Measurements from ENCODE around the gene UST. TPM values are rescaled to one million over a fixed set of nuclear protein-coding genes. Genes with fewer than 3 reads are reported as not detected.
"Not testable (repeated sequence)": the region's sequence is repeated elsewhere in the genome, so short reads cannot be mapped to it uniquely, and the experiment has no call there.

The UST gene
- total RNA-seq, 2 donors from 2014 or later: 4.3 to 5.3 TPM

GRCh38 chr6:148873868-148874267 is 127.0 kb downstream of the UST start:
- no peak for DNase-seq (ENCODE audit: low spot score)
- Histone ChIP-seq H3K9me3 (no peaks in the 10 kb centered on the region), H3K4me1 (no peaks in the 10 kb centered on the region), H3K36me3 (no peaks in the 10 kb centered on the region), H3K27me3 (no peaks in the 10 kb centered on the region), H3K4me3 (no peak overlapping the region), H3K27ac (no peak overlapping the region)
- TF ChIP-seq CTCF (IDR thresholded peaks at IDR 0.05): no peak

GRCh38 chr6:148874698-148875293 is 128.0 kb downstream of the UST start:
- H3K27me3 ChIP-seq: no peaks in the 10 kb centered on the region
- DNase-seq (ENCODE audit: low spot score): no peak
- TF ChIP-seq CTCF (IDR thresholded peaks at IDR 0.05): no peak
- H3K36me3 ChIP-seq: no peaks in the 10 kb centered on the region
- no peaks in the 10 kb centered on the region for H3K9me3 ChIP-seq
- H3K27ac ChIP-seq: no peak overlapping the region
- H3K4me1 ChIP-seq: no peaks in the 10 kb centered on the region
- no peak overlapping the region for H3K4me3 ChIP-seq

- Histone ChIP-seq H3K4me3 (no peak overlapping the region), H3K4me1 (no peaks in the 10 kb centered on the region), H3K9me3 (no peaks in the 10 kb centered on the region), H3K27me3 (no peaks in the 10 kb centered on the region), H3K36me3 (no peaks in the 10 kb centered on the region), H3K27ac (no peak overlapping the region)
- no peak for TF ChIP-seq CTCF (IDR thresholded peaks at IDR 0.05)
- no peak for DNase-seq (ENCODE audit: low spot score)
Observed at GRCh38 chr6:148878683-148879082, 131.9 kb downstream of the UST start.

- H3K4me1 ChIP-seq; H3K27ac ChIP-seq; H3K9me3 ChIP-seq; DNase-seq (ENCODE audit: low spot score); H3K27me3 ChIP-seq; H3K4me3 ChIP-seq; H3K36me3 ChIP-seq: not testable (repeated sequence)
Observed at GRCh38 chr6:148880742-148881141, 133.9 kb downstream of the UST start.

GRCh38 chr6:148881593-148882311 is 134.9 kb downstream of the UST start:
- no peaks in the 10 kb centered on the region for H3K9me3 ChIP-seq
- no peak for TF ChIP-seq CTCF (IDR thresholded peaks at IDR 0.05)
- no peaks in the 10 kb centered on the region for H3K27me3 ChIP-seq
- DNase-seq (ENCODE audit: low spot score): no peak
- H3K36me3 ChIP-seq: no peaks in the 10 kb centered on the region
- H3K4me1 ChIP-seq: no peaks in the 10 kb centered on the region
- H3K4me3 ChIP-seq: no peak overlapping the region
- H3K27ac ChIP-seq: no peak overlapping the region

- no peaks in the 10 kb centered on the region for H3K9me3 ChIP-seq
- no peak for DNase-seq (ENCODE audit: low spot score)
- H3K27ac ChIP-seq: no peak overlapping the region
- H3K27me3 ChIP-seq: no peaks in the 10 kb centered on the region
- H3K4me3 ChIP-seq: no peak overlapping the region
- no peak for TF ChIP-seq CTCF (IDR thresholded peaks at IDR 0.05)
- H3K36me3 ChIP-seq: no peaks in the 10 kb centered on the region
- H3K4me1 ChIP-seq: no peaks in the 10 kb centered on the region
Observed at GRCh38 chr6:148883270-148883669, 136.4 kb downstream of the UST start.
